Measurements from ENCODE around the gene AK2. TPM values are rescaled to one million over a fixed set of nuclear protein-coding genes. Genes with fewer than 3 reads are reported as not detected.

AK2 gene
- total and polyA plus RNA-seq, 10 of the 15 experiments (the other 5 are each of a cell fraction or from before 2014, with no cell fraction given): 52.3 to 500 (median 278) TPM

- TF ChIP-seq USF2 (IDR thresholded peaks at IDR 0.05; ENCODE audit: borderline replicate concordance, low read depth, low read length) (peak; percentile 56), POLR2A (IDR thresholded peaks at IDR 0.05; ENCODE audit: low read depth, low read length) (peak; percentile 95), BACH1 (IDR thresholded peaks at IDR 0.05; ENCODE audit: borderline replicate concordance) (peak; percentile 97), BCL3 (IDR thresholded peaks at IDR 0.05; ENCODE audit: borderline replicate concordance, insufficient read depth, low read depth, low read length, poor library complexity, severe bottlenecking) (no peak), RELB (IDR thresholded peaks at IDR 0.05; ENCODE audit: low read depth) (peak; percentile 48; the same call in 1 of the 2 replicates), CTCF (IDR thresholded peaks at IDR 0.05 in 2 of 3, conservative IDR thresholded peaks at IDR 0.05 in 1 of 3; ENCODE audit: control insufficient read depth in 2 of 3, extremely low read depth in 1 of 3, insufficient read depth in 1 of 3, low read depth in 3 of 3, low read length in 3 of 3) (no peak), RUNX3 (IDR thresholded peaks at IDR 0.05; ENCODE audit: low read length) (no peak), SP1 (IDR thresholded peaks at IDR 0.05; ENCODE audit: low read depth, low read length) (no peak), RBBP5 (conservative IDR thresholded peaks at IDR 0.05) (no peak), RELA (IDR thresholded peaks at IDR 0.05; ENCODE audit: borderline replicate concordance, partially characterized antibody) (peak; percentile 33), ASH2L (IDR thresholded peaks at IDR 0.05; ENCODE audit: borderline replicate concordance, low read depth) (peak; percentile 38; the same call in 1 of the 2 replicates), RCOR1 (conservative IDR thresholded peaks at IDR 0.05; ENCODE audit: low read depth, low read length) (0 out of 2 replicates have a peak, but pooled peaks have one; percentile 27), JUND (IDR thresholded peaks at IDR 0.05; ENCODE audit: low read depth, low read length) (no peak), LARP7 (IDR thresholded peaks at IDR 0.05) (peak; percentile 78), HDAC6 (IDR thresholded peaks at IDR 0.05; ENCODE audit: unreplicated experiment) (peak; percentile 68), ZNF592 (IDR thresholded peaks at IDR 0.05) (peak; percentile 44; the same call in 1 of the 2 replicates), ZBTB33 (IDR thresholded peaks at IDR 0.05) (no peak)
Measured at GRCh38 chr1:32964461-32965250, 72.0 kb downstream of the AK2 start, which contains the start of gene RNF19B (continued).
